H9 (cell line): ENCODE results near the gene KIF26B. TPM values are rescaled to one million over a fixed set of nuclear protein-coding genes. Genes with fewer than 3 reads are reported as not detected.

ENCODE experiments used
- DNase-seq: peaks from one replicate; pipeline ENCODE4 v3.0.0-alpha.2; 2017
- H2AFZ ChIP-seq: one replicate; pipeline ENCODE4 v1.6.1; 2013; ENCODE audit warnings: mild to moderate bottlenecking, low read length, control low read depth, moderate library complexity
- H2AK5ac ChIP-seq: 2 replicates; pipeline ENCODE4 v1.6.1; 2013; ENCODE audit warnings: low read length, control low read depth, mixed read lengths; ENCODE audit not compliant: insufficient read length
- H2BK120ac ChIP-seq: one replicate; pipeline ENCODE4 v1.6.1; 2013; ENCODE audit warnings: low read depth, mild to moderate bottlenecking, low read length, control low read depth, inconsistent platforms; ENCODE audit not compliant: poor library complexity, severe bottlenecking
- H2BK12ac ChIP-seq: 2 replicates; pipeline ENCODE4 v1.6.1; 2013; ENCODE audit warnings: low read length, control low read depth, mixed read lengths, low read depth; ENCODE audit not compliant: insufficient read length
- H2BK15ac ChIP-seq: 2 replicates; pipeline ENCODE4 v1.6.1; 2013; ENCODE audit warnings: low read depth, low read length, control low read depth
- H2BK20ac ChIP-seq: one replicate; pipeline ENCODE4 v1.6.1; 2013; ENCODE audit warnings: low read depth, mild to moderate bottlenecking, low read length, control low read depth, inconsistent platforms; ENCODE audit not compliant: poor library complexity, severe bottlenecking
- H2BK5ac ChIP-seq: 2 replicates; pipeline ENCODE4 v1.6.1; 2013; ENCODE audit warnings: low read length, control low read depth, mixed read lengths; ENCODE audit not compliant: insufficient read length
- H3K14ac ChIP-seq: 2 replicates; pipeline ENCODE4 v1.6.1; 2013; ENCODE audit warnings: low read length, control low read depth; ENCODE audit not compliant: insufficient read depth
- H3K18ac ChIP-seq: 2 replicates; pipeline ENCODE4 v1.6.1; 2013; ENCODE audit warnings: low read depth, mild to moderate bottlenecking, mixed read lengths, low read length, control low read depth; ENCODE audit not compliant: insufficient read length
- H3K23ac ChIP-seq: 2 replicates; pipeline ENCODE4 v1.6.1; 2013; ENCODE audit warnings: low read length, control low read depth, mixed read lengths, low read depth; ENCODE audit not compliant: insufficient read length
- H3K23me2 ChIP-seq: 2 replicates; pipeline ENCODE4 v1.6.1; 2013; ENCODE audit warnings: low read depth, mild to moderate bottlenecking, mixed read lengths, low read length, control low read depth; ENCODE audit not compliant: insufficient read length, poor library complexity, severe bottlenecking
- H3K27ac ChIP-seq: 2 replicates; pipeline ENCODE4 v1.5.1; 2013; ENCODE audit warnings: low read length, control low read depth, mixed read lengths, low read depth; ENCODE audit not compliant: insufficient read length
- H3K27me3 ChIP-seq: 2 replicates; pipeline ENCODE4 v1.6.1; 2013; ENCODE audit warnings: low read length, control low read depth, inconsistent platforms; ENCODE audit not compliant: insufficient read depth
- H3K4ac ChIP-seq: 2 replicates; pipeline ENCODE4 v1.6.1; 2013; ENCODE audit warnings: low read depth, mild to moderate bottlenecking, control low read depth, inconsistent platforms, low read length, moderate library complexity
- H3K4me1 ChIP-seq: 2 replicates; pipeline ENCODE4 v1.6.1; 2013; ENCODE audit warnings: low read length, control low read depth, inconsistent platforms; ENCODE audit not compliant: insufficient read depth
- H3K4me2 ChIP-seq: 2 replicates; pipeline ENCODE4 v1.6.1; 2013; ENCODE audit warnings: low read length, control low read depth, mixed read lengths; ENCODE audit not compliant: insufficient read length, insufficient read depth
- H3K56ac ChIP-seq: 2 replicates; pipeline ENCODE4 v1.6.1; 2013; ENCODE audit warnings: low read depth, mild to moderate bottlenecking, mixed read lengths, low read length, control low read depth; ENCODE audit not compliant: insufficient read length
- H3K79me1 ChIP-seq: 2 replicates; pipeline ENCODE4 v1.6.1; 2013; ENCODE audit warnings: low read depth, mild to moderate bottlenecking, moderate library complexity, low read length, control low read depth, inconsistent platforms; ENCODE audit not compliant: insufficient read depth, poor library complexity, severe bottlenecking
- H3K79me2 ChIP-seq: 2 replicates; pipeline ENCODE4 v1.6.1; 2013; ENCODE audit warnings: low read length, control low read depth, inconsistent platforms; ENCODE audit not compliant: insufficient read depth
- H3K9ac ChIP-seq: 2 replicates; pipeline ENCODE4 v1.6.1; 2013; ENCODE audit warnings: low read length, control low read depth, mixed read lengths; ENCODE audit not compliant: insufficient read length; ENCODE audit errors: extremely low read depth
- H3K9me3 ChIP-seq: one replicate; pipeline ENCODE4 v1.6.1; 2013; ENCODE audit warnings: low read depth, low read length, inconsistent platforms; ENCODE audit not compliant: control insufficient read depth
- H3T11ph ChIP-seq: one replicate; pipeline ENCODE4 v1.6.1; 2013; ENCODE audit warnings: mild to moderate bottlenecking, low read length, control low read depth, inconsistent platforms
- H4K20me1 ChIP-seq: one replicate; pipeline ENCODE4 v1.6.1; 2013; ENCODE audit not compliant: control insufficient read depth, insufficient read length, insufficient read depth
- H4K5ac ChIP-seq: 2 replicates; pipeline ENCODE4 v1.6.1; 2013; ENCODE audit warnings: low read depth, mild to moderate bottlenecking, mixed read lengths, low read length, control low read depth; ENCODE audit not compliant: insufficient read length
- H4K8ac ChIP-seq: replicated peaks from 2 replicates; pipeline ENCODE4 v1.6.1; 2013; ENCODE audit warnings: low read length, control low read depth, mixed read lengths, low read depth; ENCODE audit not compliant: insufficient read length
- H4K91ac ChIP-seq: 2 replicates; pipeline ENCODE4 v1.6.1; 2013; ENCODE audit warnings: low read depth, mild to moderate bottlenecking, moderate library complexity, mixed read lengths, low read length, control low read depth; ENCODE audit not compliant: insufficient read length
- H3K27ac Mint-ChIP-seq, 3 experiments: 2 replicates in 2 of 3; 3 replicates in 1 of 3; pipeline ENCODE4 v1.8.0; 2020 to 2021; ENCODE audit warnings: mixed read lengths in 3 of 3, mild to moderate bottlenecking in 1 of 3, moderate library complexity in 1 of 3
- H3K27me3 Mint-ChIP-seq: 2 replicates; pipeline ENCODE4 v1.8.0; 2021; ENCODE audit warnings: low read depth, mild to moderate bottlenecking, moderate library complexity, mixed read lengths
- H3K36me3 Mint-ChIP-seq, 3 experiments: 2 replicates in 2 of 3; 3 replicates in 1 of 3; pipeline ENCODE4 v1.8.0; 2020 to 2021; ENCODE audit warnings: low read depth in 3 of 3, mixed read lengths in 3 of 3; ENCODE audit not compliant: insufficient read depth in 1 of 3
- H3K4me1 Mint-ChIP-seq, 2 experiments: 2 replicates each; pipeline ENCODE4 v1.8.0; 2020; ENCODE audit warnings: mixed read lengths in 2 of 2
- H3K4me3 Mint-ChIP-seq, 2 experiments: 2 replicates in 1 of 2; 3 replicates in 1 of 2; pipeline ENCODE4 v1.8.0; 2020 to 2021; ENCODE audit warnings: mild to moderate bottlenecking in 2 of 2, mixed read lengths in 2 of 2, moderate library complexity in 1 of 2
- H3K9me3 Mint-ChIP-seq, 2 experiments: 2 replicates in 1 of 2; 3 replicates in 1 of 2; pipeline ENCODE4 v1.8.0; 2020; ENCODE audit warnings: mild to moderate bottlenecking in 2 of 2, mixed read lengths in 2 of 2, moderate library complexity in 1 of 2
- CTCF ChIP-seq: fragments of 200-600 bp; sonication (generic); conservative IDR thresholded peaks from 3 replicates; pipeline ENCODE4 v1.8.0; 2021; ENCODE audit warnings: antibody characterized with exemption, mild to moderate bottlenecking
- WGBS: extraction: QIAGEN DNeasy Blood & Tissue Kit; methylation state at CpG from one replicate; pipeline ENCODE4 v1.1.7; 2013; ENCODE audit warnings: missing lambda C conversion rate, low lambda C conversion rate, mixed read lengths; ENCODE audit not compliant: insufficient read length; ENCODE audit errors: extremely low coverage; 5-methylcytosine and 5-hydroxymethylcytosine counted together
- total RNA-seq: library from RNA; stranded (reverse); gene quantifications from 2 replicates; pipeline ENCODE4 v1.2.1, GENCODE V29; 2021

The KIF26B gene
- total RNA-seq, 1 experiment from 2014 or later, result 0.13 TPM

GRCh38 chr1:245702346-245702745, 547.6 kb downstream of the KIF26B start:
- Histone ChIP-seq H4K20me1 (no peaks in the 10 kb centered on the region), H3K4ac (no peak overlapping the region), H2BK12ac (no peak overlapping the region), H2BK5ac (no peak overlapping the region), H2BK15ac (no peak overlapping the region), H3K14ac (no peak overlapping the region), H3K27ac (no peak overlapping the region), H4K5ac (no peak overlapping the region), H4K8ac (no peak overlapping the region), H2AK5ac (no peak overlapping the region), H3K79me1 (no peaks in the 10 kb centered on the region), H3K23me2 (no peaks in the 10 kb centered on the region), H3K4me2 (no peak overlapping the region), H3K56ac (no peak overlapping the region), H3K4me1 (no peaks in the 10 kb centered on the region), H4K91ac (no peak overlapping the region), H3K9ac (no peak overlapping the region), H2BK120ac (no peak overlapping the region), H3K27me3 (no peaks in the 10 kb centered on the region), H3K18ac (no peak overlapping the region), H3K23ac (no peak overlapping the region), H3K79me2 (no peaks in the 10 kb centered on the region), H3K9me3 (no peaks in the 10 kb centered on the region), H2BK20ac (no peak overlapping the region), H3T11ph (no peak overlapping the region), H2AFZ (no peak overlapping the region)
- TF ChIP-seq CTCF, result no peak
- Mint-ChIP-seq H3K4me3 (no peak overlapping the region), H3K27ac (0 out of 7 replicates have a peak overlapping the region, but pooled peaks of 1 of the 3 experiments have one; percentile 17), H3K36me3 (no peaks in the 10 kb centered on the region; a peak in 1 of 7 replicates), H3K4me1 (peaks cover 9% of the 10 kb centered on the region in 2 experiments), H3K9me3 (no peaks in the 10 kb centered on the region), H3K27me3 (peaks cover 1% of the 10 kb centered on the region)
- DNase-seq, result no peak
- WGBS, result no CpG with 5 or more reads among the region's 13 CpGs
